HepG2 (cell line): Measurements from ENCODE around the gene SND1. TPM values are rescaled to one million over a fixed set of nuclear protein-coding genes. Genes with fewer than 3 reads are reported as not detected.

Experiments used
- ATAC-seq: fragments of 200-7000 bp; cut with Tn5 transposase; 3 replicates; pipeline ENCODE4 v1.9.1; 2020; ENCODE audit warnings: mild to moderate bottlenecking, moderate library complexity
- BruUV-seq: library from RNA; stranded (reverse); fragments of 400-500 nt; replicated peaks from 2 replicates; lab custom pipeline; 2021; lab: Mats Ljungman, UMichigan
- CTCF ChIA-PET: fragments of 300-600 bp; formaldehyde crosslinking; extraction: SDS; loops from one replicate; lab custom pipeline; 2021; ENCODE audit warnings: low total read pairs, inconsistent platforms, low intra/inter-chr PET ratio; lab: Yijun Ruan, JAX
- POLR2A ChIA-PET: fragments of 350-600 bp; sonication (Branson Sonifier 250); formaldehyde crosslinking; loops from one replicate; lab custom pipeline; 2020; ENCODE audit warnings: antibody characterized with exemption, inconsistent platforms; lab: Yijun Ruan, JAX
- DNase-seq: peaks from one replicate; pipeline ENCODE4 v3.0.0-alpha.2; 2015; ENCODE audit warnings: low spot score
- FAIRE-seq: peaks from 3 replicates; lab custom pipeline; 2011; peaks lifted over from hg19 to GRCh38; lab: Jason Lieb, UNC
- H2AFZ ChIP-seq: one replicate; pipeline ENCODE4 v1.6.1; 2011; ENCODE audit warnings: low read length, inconsistent platforms
- H3K27ac ChIP-seq: fragments of 300-600 bp; 3 replicates; pipeline ENCODE4 v1.8.0; 2011; ENCODE audit warnings: mixed run types, mild to moderate bottlenecking, mixed read lengths, low read length, inconsistent platforms; ENCODE audit not compliant: insufficient read depth; ENCODE audit errors: extremely low read length
- H3K27me3 ChIP-seq, 2 experiments: fragments of 200-600 bp in 1 of 2; 2 replicates in 1 of 2; 3 replicates in 1 of 2; pipeline versions ENCODE4 v1.6.0 to v1.8.0; 2011; ENCODE audit warnings: low read length in 2 of 2, mild to moderate bottlenecking in 2 of 2, moderate library complexity in 2 of 2, inconsistent platforms in 1 of 2; ENCODE audit not compliant: insufficient read depth in 2 of 2, control insufficient read depth in 1 of 2
- H3K36me3 ChIP-seq, 2 experiments: fragments of 200-600 bp in 1 of 2; replicated peaks in 1 of 2; 2 replicates in 1 of 2; 3 replicates in 1 of 2; pipeline versions ENCODE4 v1.5.1 to v1.8.0; 2011; ENCODE audit warnings: low read length in 2 of 2, inconsistent platforms in 1 of 2; ENCODE audit not compliant: insufficient read depth in 2 of 2, control insufficient read depth in 1 of 2
- H3K4me1 ChIP-seq: 2 replicates; pipeline ENCODE4 v1.5.1; 2012; ENCODE audit warnings: low read length, inconsistent platforms; ENCODE audit not compliant: insufficient read depth
- H3K4me2 ChIP-seq: 2 replicates; pipeline ENCODE4 v1.6.0; 2011; ENCODE audit warnings: low read depth, low read length, inconsistent platforms
- H3K4me3 ChIP-seq, 3 experiments: fragments of 200-600 bp in 1 of 3; sonication (generic), shearing (Covaris generic) in 1 of 3; replicated peaks in 1 of 3; 2 replicates each; pipeline ENCODE4 v1.5.1; 2011 to 2016; ENCODE audit warnings: low read length in 3 of 3, inconsistent platforms in 2 of 3, low read depth in 2 of 3, mild to moderate bottlenecking in 2 of 3, control low read depth in 1 of 3, mixed read lengths in 1 of 3; ENCODE audit not compliant: insufficient read depth in 1 of 3
- H3K79me2 ChIP-seq: one replicate; pipeline ENCODE4 v1.6.1; 2011; ENCODE audit warnings: low read length, inconsistent platforms; ENCODE audit not compliant: insufficient read depth
- H3K9ac ChIP-seq: 2 replicates; pipeline ENCODE4 v1.6.0; 2011; ENCODE audit warnings: mild to moderate bottlenecking, low read depth, low read length, inconsistent platforms; ENCODE audit not compliant: insufficient read depth
- H3K9me3 ChIP-seq: 2 replicates; pipeline ENCODE4 v1.5.1; 2012; ENCODE audit warnings: mild to moderate bottlenecking, low read length
- H4K20me1 ChIP-seq: 2 replicates; pipeline ENCODE4 v1.6.0; 2011; ENCODE audit warnings: inconsistent platforms, mild to moderate bottlenecking, low read length, moderate library complexity; ENCODE audit not compliant: insufficient read depth
- FOXO1 ChIP-seq: sonication (generic); formaldehyde crosslinking; IDR thresholded peaks from 2 replicates; pipeline ENCODE4 v1.4.0; 2020; ENCODE audit warnings: missing genetic modification reagents
- TIGD3 ChIP-seq: sonication (generic); formaldehyde crosslinking; IDR thresholded peaks from 2 replicates; pipeline ENCODE4 v1.5.1; 2020; ENCODE audit warnings: mild to moderate bottlenecking, missing genetic modification reagents, borderline replicate concordance
- ZNF205 ChIP-seq: IDR thresholded peaks from 2 replicates; pipeline ENCODE4 v1.6.1; 2018; ENCODE audit warnings: missing biosample characterization, missing genetic modification reagents
- ZNF337 ChIP-seq: sonication (generic); formaldehyde crosslinking; IDR thresholded peaks from 2 replicates; pipeline ENCODE4 v1.5.1; 2020; ENCODE audit warnings: missing genetic modification reagents, low read depth, mild to moderate bottlenecking, borderline replicate concordance
- ZNF619 ChIP-seq: sonication (generic); formaldehyde crosslinking; IDR thresholded peaks from 2 replicates; pipeline ENCODE4 v1.4.0; 2020; ENCODE audit warnings: mild to moderate bottlenecking, missing genetic modification reagents
- ZNF710 ChIP-seq: sonication (generic); formaldehyde crosslinking; IDR thresholded peaks from 2 replicates; pipeline ENCODE4 v1.5.0; 2020; ENCODE audit warnings: mild to moderate bottlenecking, missing genetic modification reagents, borderline replicate concordance
- WGBS: methylation state at CpG from one replicate; pipeline ENCODE4 v1.1.6; 2017; ENCODE audit warnings: low lambda C conversion rate; 5-methylcytosine and 5-hydroxymethylcytosine counted together
- in situ Hi-C: cut with HindIII; loops from 2 replicates; pipeline ENCODE4 v1.10.0; 2017; ENCODE audit warnings: low pct_unique_long_range_greater_than_20kb; ENCODE audit not compliant: extremely low pct_ligation_motif_present
- intact Hi-C: fragments of 100-400 bp; cut with micrococcal nuclease; formaldehyde crosslinking; loops from one replicate; pipeline ENCODE4 v1.10.0; 2022; ENCODE audit not compliant: unreplicated experiment
- polyA plus RNA-seq, 8 experiments: library from polyadenylated mRNA; depleted of rRNA in 3 of 8; stranded (reverse) in 7 of 8; unstranded in 1 of 8; fragments of >200 nt; fragmentation: Illumina TruSeq in 4 of 8; extraction: Trizol in 4 of 8; gene quantifications; 2 replicates each; pipeline versions ENCODE4 v1.2.1 to v1.2.3, GENCODE V29; 2011 to 2016; ENCODE audit warnings: low read depth in 4 of 8, missing spikeins in 1 of 8, mixed read lengths in 1 of 8; ENCODE audit not compliant: insufficient read depth in 1 of 8
- total RNA-seq, 5 experiments: library from RNA; depleted of rRNA; stranded (reverse); fragments of >200 nt; fragmentation: Illumina TruSeq; extraction: Trizol; gene quantifications; 2 replicates each; pipeline ENCODE4 v1.2.3, GENCODE V29; 2016; ENCODE audit warnings: low read depth in 1 of 5

The SND1 gene
- total and polyA plus RNA-seq, 2 of the 13 experiments (the other 11 are each of a cell fraction or from before 2014, with no cell fraction given): 110 to 182 TPM

GRCh38 chr7:127980901-127981300 is 328.9 kb downstream of the SND1 start:
- POLR2A ChIA-PET: no interaction called here
- H3K79me2 ChIP-seq: no peaks in the 10 kb centered on the region
- FAIRE-seq: no peak

More at GRCh38 chr7:127980901-127981300, 328.9 kb downstream of the SND1 start:
- in situ Hi-C loops (no loop called here), intact Hi-C loops (no loop called here)
- Histone ChIP-seq H4K20me1 (0 out of 2 replicates have a peak, but pooled peaks cover 3% of the 10 kb centered on the region), H3K9me3 (peaks cover 6% of the 10 kb centered on the region; the same call in 1 of the 2 replicates), H2AFZ (no peak overlapping the region), H3K9ac (no peak overlapping the region), H3K27ac (no peak overlapping the region), H3K4me1 (no peaks in the 10 kb centered on the region; the same call in 1 of the 2 replicates), H3K4me3 (no peak overlapping the region), H3K4me2 (no peak overlapping the region), H3K27me3 (no peaks in the 10 kb centered on the region), H3K36me3 (peaks cover 6 to 34% of the 10 kb centered on the region in 2 experiments)
- TF ChIP-seq ZNF619 (CRISPR knock-in tag): no peak
- TF ChIP-seq ZNF337 (CRISPR knock-in tag): no peak
- no peak for TF ChIP-seq ZNF205 (CRISPR knock-in tag)
- TF ChIP-seq FOXO1: no peak
- no peak for TF ChIP-seq ZNF710
- TF ChIP-seq TIGD3 (CRISPR knock-in tag): no peak
- BruUV-seq: no TSS peak
- ATAC-seq: no peak
- WGBS: 88% methylated on average over 1 of the region's 1 CpG
- CTCF ChIA-PET: no interaction called here
- DNase-seq: no peak
